Muscle of back (tissue), 11 donors: ENCODE data around the gene SP140. TPM values are rescaled to one million over a fixed set of nuclear protein-coding genes. Genes with fewer than 3 reads are reported as not detected.
A peak's percentile ranks its signal among the peaks of the same experiment; 100 is the strongest.
"Not testable (repeated sequence)": the region's sequence is repeated elsewhere in the genome, so short reads cannot be mapped to it uniquely, and the experiment has no call there.

ENCODE experiments used
- DNase-seq, 3 donors: peaks; one replicate each; pipeline versions ENCODE4 v3.0.0 to v3.0.0-alpha.2; 2013
- polyA plus RNA-seq, 10 donors: library from polyadenylated mRNA; unstranded; fragments of 120-200 nt; gene quantifications; one replicate each; pipeline ENCODE4 v1.2.1, GENCODE V29; 2013; ENCODE audit not compliant: insufficient read length in 10 of 10

Gene SP140
- polyA plus RNA-seq, 10 donors: 0.38 to 2.7 (median 0.77) TPM

- no peak for DNase-seq
These were observed 1.1 kb upstream of the SP140 start for GRCh38 chr2:230224458-230224857.

DNA sequence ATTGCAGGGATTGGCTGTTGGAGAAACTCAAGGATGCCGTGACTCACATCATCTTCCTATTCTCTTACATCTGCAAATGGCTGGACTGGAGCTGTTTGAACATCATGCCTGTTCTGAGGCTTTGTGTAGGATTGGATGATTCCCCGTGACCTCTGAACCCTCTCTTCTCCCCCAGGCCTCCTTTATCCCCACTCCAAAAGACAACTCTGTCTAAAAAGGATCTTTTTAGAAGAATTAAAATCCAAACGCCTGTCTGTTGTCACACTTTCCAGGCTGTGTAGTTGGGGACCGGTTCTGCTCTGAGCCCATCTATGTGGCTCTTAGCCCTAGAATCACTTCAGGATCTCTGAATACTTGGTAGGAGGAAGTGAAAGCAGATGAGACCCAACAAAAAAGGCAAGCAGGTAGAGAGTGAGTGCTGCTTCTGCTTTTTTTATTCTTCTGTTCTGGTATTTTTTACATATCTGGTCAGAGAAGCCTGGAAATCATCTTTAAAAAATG is 565 bp downstream of the SP140 start:
- DNase-seq: no peak

DNA sequence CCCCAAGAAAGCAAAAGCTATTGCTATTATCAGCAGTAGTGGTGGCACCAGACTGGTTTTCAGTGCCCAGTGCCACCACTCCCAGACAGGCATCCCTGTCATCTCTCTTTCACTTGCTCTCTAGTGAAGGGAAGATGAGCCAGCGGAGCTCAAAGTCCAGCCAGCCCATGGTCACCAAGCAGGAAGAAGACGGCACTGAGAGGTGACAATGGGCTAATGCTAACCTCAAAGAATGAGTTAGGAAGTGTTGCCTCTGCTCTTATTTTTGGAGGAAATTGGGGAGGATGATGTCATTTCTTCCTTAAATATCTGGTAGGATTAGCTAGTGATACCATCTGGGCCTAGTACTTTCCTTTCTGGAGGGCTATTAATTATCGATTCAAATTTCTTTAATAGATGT is 1.7 kb downstream of the SP140 start:
- DNase-seq: no peak

- peak in 1 of 3 donors; percentile 38 for DNase-seq
These were observed 4.6 kb downstream of the SP140 start for GRCh38 chr2:230230087-230230486.

GRCh38 chr2:230230496-230231200 is 5.1 kb downstream of the SP140 start:
- DNase-seq: no peak

DNA sequence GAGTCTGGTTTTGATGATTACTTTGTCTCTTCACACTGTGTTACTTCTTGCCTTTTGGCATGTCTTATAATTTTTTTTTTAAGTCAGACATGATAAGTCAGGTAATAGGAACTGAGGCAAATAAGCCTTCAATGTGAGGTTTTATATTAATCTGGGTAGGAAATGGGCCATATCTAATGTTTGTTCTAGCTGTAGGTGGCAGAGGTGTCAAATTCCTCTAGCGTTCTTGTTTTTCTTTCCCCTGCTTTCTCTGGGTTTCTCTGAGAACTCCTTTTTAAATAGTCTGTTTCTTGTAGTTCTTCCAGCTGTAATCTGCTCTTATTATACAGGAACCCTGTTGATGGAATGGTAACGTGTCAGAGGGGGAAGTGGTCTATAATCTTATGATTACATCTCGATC is 5.7 kb downstream of the SP140 start:
- no peak for DNase-seq

- no peak for DNase-seq
These were observed 8.7 kb downstream of the SP140 start for GRCh38 chr2:230234122-230234722.

- DNase-seq: no peak
These were observed 9.3 kb downstream of the SP140 start for GRCh38 chr2:230234845-230235244.

DNA sequence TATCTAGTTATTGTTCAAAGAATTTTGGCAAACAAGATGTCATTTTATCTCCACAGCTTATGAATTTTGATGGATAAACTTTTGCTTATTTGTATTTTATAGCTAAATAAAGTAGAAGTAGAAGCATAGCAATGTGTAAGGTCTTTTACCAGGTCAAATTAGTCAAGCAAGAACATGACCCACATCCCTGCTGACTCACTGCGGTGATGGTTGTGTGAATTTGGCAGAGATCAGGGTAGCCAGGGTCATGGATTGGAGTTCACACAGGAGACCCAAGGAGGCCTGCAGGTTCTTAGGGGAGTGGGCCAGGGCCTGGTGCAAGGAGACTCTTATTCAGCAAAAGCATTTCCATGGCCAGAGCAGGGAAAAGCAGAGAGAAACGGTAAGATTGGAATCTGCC is 18.7 kb downstream of the SP140 start:
- DNase-seq: no peak

DNA sequence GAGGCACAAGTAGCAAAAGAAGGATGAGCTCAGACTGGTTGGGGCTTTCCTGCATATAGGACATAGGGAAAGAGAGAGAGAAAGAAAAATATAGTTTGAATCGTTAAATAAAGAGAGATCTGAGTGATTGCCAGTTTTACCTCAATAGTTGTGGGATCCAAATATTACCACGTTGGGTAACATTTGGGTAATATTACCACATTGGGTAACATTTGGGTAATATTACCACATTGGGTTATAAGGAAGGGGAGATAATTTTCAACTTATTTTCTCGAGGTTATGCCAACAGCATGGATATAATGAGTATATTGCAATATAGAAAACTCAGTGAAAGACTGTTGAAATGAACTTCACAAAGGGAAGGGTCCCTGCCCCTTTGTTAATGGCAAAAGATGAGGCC is 20.7 kb downstream of the SP140 start:
- no peak for DNase-seq

DNA sequence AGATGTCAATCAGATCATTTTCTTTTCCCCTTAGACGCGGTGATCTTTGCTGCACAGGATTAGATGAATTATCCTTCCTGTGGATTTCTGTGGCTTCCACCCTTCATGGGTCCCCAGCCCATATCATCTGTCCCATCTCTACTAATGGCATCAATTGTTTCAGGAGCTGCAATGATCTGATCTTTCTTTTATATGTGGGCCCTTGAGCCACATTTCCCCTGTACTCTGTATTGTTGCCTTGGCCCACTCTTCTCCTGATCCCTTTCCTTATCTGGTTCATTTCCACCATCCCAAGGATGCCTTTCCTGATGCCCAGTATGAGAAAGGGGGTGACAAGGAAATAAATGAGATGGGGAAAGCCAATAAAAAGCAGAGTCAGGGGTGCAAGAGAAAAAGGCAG is 24.7 kb downstream of the SP140 start:
- DNase-seq: no peak

DNA sequence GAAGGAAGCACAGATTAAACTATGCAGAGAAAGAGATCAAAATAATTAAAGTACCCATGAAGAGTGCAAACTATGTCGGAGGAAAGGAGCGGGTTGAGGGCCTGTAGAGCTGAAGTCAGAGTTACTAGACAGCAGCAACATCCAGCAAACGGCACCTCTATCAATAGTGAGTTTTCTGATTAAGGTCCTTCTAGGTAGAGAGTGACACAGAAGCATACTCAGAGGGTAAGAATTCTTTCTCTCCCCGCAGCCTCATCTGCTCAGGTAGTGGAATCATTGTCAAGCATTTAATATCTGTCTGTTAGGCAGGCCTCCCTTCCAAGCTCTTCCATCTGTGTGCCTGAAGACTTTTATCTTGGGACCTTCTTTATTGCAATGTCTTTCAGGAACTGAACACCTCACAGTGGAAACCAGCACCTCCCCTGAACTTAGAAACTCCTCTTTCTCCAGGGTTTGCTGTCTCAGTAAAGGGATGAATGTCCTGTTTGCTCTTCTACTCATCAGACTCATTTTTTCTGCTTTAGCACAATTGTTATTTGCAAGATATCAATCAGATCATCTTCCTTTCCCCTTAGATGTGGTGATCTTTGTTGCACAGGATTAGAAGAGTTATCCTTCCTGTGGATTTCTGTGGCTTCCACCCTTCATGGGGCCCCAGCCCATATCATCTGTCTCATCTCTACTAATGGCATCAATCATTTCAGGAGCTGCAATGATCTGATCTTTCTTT is 28.8 kb downstream of the SP140 start:
- no peak for DNase-seq

- no peak for DNase-seq
These were observed 31.3 kb downstream of the SP140 start for GRCh38 chr2:230256733-230257332.

DNA sequence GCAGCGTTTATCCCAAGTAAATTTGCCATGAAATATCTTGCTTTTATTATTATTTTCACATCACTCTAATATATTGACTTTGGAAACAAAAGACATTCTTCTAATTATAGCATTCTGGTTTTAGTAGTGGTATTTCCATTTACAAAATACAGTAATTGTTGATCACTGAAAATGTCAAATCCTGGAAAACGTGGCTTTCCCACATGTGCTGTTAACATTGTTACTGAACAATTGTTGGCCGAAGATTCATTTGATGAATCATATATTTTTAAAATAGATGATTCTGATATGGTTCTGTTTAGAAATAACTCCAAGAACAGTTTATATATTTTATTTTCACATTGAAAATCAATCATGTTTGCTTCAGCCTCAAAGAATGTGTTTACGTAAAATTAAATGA is 32.9 kb downstream of the SP140 start:
- DNase-seq: peak in 1 of 3 donors; percentile 5

DNA sequence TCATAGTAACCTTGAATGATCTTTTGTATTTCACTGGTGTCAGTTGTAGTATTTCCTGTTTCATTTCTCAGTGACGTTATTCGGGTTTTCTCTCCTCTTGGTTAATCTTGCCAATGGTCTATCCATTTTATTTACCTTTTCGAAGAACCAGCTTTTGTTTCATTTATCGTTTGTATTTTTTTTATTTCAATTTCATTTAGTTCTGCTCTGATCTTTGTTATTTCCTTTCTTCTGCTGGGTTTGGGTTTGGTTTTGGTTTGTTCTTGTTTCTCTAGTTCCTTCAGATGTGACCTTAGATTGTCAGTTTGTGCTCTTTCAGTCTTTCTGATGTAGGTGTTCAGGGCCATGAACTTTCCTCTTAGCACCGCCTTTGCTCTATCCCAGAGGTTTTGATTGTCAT is 36.7 kb downstream of the SP140 start:
- no peak for DNase-seq

DNA sequence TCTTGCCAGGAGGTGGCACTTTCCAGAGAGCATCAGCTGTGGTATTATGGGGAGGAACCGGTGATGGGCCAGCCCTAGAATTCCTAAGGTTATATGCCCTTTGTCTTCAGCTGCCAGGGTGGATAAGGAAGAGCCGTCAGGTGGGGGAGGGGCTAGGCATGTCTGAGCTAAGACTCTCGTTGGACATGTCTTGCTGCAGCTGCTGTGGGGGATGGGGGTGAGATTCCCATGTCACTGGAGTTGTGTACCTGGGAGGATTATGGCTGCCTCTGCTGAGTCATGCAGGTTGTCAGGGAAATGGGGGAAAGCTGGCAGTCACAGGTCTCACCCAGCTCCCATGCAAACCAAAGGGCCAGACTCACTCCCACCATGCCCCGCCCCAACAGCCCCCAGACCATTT is 39.4 kb downstream of the SP140 start:
- DNase-seq: not testable (repeated sequence)

DNA sequence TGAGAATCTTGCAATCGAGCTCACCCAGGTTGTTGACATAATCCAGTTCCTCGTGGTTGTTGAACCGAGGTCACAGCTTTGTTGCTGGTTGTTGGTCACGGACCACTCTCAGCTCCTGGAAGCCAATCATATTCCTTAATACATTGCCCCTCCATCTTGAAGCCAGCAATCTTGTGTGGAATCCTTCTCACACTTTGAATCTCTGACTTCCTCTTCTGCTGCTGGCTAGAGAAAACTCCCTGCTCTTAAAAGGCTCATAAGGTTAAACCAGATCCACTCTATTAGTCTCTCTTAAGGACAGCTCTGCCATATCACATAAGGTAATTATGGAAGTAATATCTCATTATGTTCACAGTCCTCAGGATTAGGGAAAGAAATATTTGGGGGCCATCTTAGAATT is 41.1 kb downstream of the SP140 start:
- no peak for DNase-seq

GRCh38 chr2:230267059-230267458 is 41.5 kb downstream of the SP140 start:
- DNase-seq: no peak

DNA sequence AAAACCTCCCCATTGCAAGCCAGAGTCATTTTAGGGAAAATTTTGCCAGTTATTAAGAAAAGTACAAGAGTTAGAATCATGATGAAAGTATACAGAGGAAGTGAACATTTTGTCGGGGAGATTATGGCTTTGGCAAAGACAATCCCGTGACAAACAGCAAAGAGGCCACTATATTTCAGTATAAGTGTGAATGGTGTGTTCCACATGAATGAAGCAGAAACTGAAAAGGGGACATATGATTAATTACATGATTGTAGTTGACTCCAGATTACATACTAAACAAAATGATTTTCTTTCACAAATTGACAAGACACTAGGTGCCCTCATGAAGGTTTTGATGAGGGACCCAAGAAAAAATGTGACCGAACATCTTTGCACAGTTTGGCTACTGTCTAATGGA is 42.0 kb downstream of the SP140 start:
- no peak for DNase-seq

GRCh38 chr2:230268606-230269243 is 43.2 kb downstream of the SP140 start:
- peak in 1 of 3 donors; percentile 21 for DNase-seq

DNA sequence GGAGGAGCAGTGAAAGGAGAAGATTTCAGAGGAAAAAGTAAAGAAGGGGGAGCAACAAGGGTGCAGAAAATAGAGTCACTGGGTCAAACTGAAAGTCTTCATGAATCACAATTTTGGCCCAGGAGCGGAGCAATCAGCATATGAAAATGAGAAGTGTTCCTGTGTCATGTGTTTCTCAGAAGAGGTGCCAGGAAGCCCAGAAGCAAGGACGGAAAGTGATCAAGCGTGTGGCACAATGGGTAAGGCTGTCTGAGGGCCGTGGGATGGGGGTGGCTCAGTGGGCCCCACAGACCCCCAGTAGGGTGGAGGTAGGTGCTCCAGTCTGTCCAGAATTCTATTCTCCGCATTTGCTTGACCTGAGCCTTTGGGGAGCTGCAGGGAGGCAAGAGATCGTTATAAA is 44.2 kb downstream of the SP140 start:
- no peak for DNase-seq

DNA sequence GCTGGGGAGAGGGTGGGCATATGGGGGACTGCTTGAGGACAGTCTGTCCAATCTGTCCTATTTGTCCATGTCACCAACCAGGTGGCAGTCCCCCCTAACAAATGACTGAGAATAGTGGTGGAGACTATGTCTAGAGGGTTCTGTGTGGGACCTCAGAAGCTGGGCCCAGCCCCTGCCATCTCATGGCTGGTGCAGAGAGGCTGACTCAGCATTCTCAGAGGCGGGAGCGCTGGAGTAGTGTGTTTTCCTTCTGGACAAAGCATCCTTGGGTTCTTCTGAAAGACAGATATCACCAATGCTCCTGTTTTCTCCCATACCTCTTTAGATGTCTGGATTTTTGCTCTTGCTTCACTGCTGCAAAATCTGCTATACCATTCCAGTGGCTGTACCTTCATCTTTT is 57.4 kb downstream of the SP140 start:
- no peak for DNase-seq
